ENCODE data around the gene CCDC107.

Gene CCDC107

GRCh38 chr9:35690294-35690613, 32.2 kb downstream of the CCDC107 start:
- peak overlapping the region; percentile 66 for H3K4me3 ChIP-seq (ENCODE audit: low read depth, low read length)
- DNase-seq (ENCODE audit: low read depth), result no peak
- no peak for TF ChIP-seq CTCF (IDR thresholded peaks at IDR 0.05; ENCODE audit: low read depth, low read length, missing control alignments)

- H3K4me3 ChIP-seq (ENCODE audit: low read depth, low read length), result peak overlapping the region; percentile 66
- DNase-seq (ENCODE audit: low read depth), result no peak
- TF ChIP-seq CTCF (IDR thresholded peaks at IDR 0.05; ENCODE audit: low read depth, low read length, missing control alignments), result no peak
Measured at GRCh38 chr9:35690614-35691333, 32.7 kb downstream of the CCDC107 start.

GRCh38 chr9:35691334-35691650, 33.2 kb downstream of the CCDC107 start:
- no peak for DNase-seq (ENCODE audit: low read depth)
- H3K4me3 ChIP-seq (ENCODE audit: low read depth, low read length), result peak overlapping the region; percentile 66
- TF ChIP-seq CTCF (IDR thresholded peaks at IDR 0.05; ENCODE audit: low read depth, low read length, missing control alignments), result no peak

- no peak overlapping the region for H3K4me3 ChIP-seq (ENCODE audit: low read depth, low read length)
- TF ChIP-seq CTCF (IDR thresholded peaks at IDR 0.05; ENCODE audit: low read depth, low read length, missing control alignments), result no peak
- no peak for DNase-seq (ENCODE audit: low read depth)
Measured at GRCh38 chr9:35691757-35692301, 33.7 kb downstream of the CCDC107 start.

GRCh38 chr9:35695943-35696401, 37.9 kb downstream of the CCDC107 start:
- no peak for DNase-seq (ENCODE audit: low read depth)
- TF ChIP-seq CTCF (IDR thresholded peaks at IDR 0.05; ENCODE audit: low read depth, low read length, missing control alignments), result no peak
- H3K4me3 ChIP-seq (ENCODE audit: low read depth, low read length), result no peak overlapping the region

GRCh38 chr9:35696520-35697215, 38.6 kb downstream of the CCDC107 start:
- TF ChIP-seq CTCF (IDR thresholded peaks at IDR 0.05; ENCODE audit: low read depth, low read length, missing control alignments), result peak; percentile 99

More at GRCh38 chr9:35696520-35697215, 38.6 kb downstream of the CCDC107 start:
- H3K4me3 ChIP-seq (ENCODE audit: low read depth, low read length), result no peak overlapping the region
- DNase-seq (ENCODE audit: low read depth), result peak; percentile 33
